GM12864 (cell line): ENCODE data around the gene BAHCC1.

ENCODE experiments used
- DNase-seq: peaks from one replicate; pipeline ENCODE4 v3.0.0-alpha.2; 2011; ENCODE audit warnings: low read depth
- H3K4me3 ChIP-seq: 2 replicates; pipeline ENCODE4 v1.5.1; 2011; ENCODE audit warnings: mild to moderate bottlenecking, low read depth, low read length, control low read depth
- CTCF ChIP-seq: IDR thresholded peaks from 2 replicates; pipeline ENCODE4 v1.5.1; 2011; ENCODE audit warnings: low read depth, mild to moderate bottlenecking, moderate library complexity, low read length, control low read depth, inconsistent platforms; ENCODE audit errors: missing control alignments

BAHCC1 gene

DNA sequence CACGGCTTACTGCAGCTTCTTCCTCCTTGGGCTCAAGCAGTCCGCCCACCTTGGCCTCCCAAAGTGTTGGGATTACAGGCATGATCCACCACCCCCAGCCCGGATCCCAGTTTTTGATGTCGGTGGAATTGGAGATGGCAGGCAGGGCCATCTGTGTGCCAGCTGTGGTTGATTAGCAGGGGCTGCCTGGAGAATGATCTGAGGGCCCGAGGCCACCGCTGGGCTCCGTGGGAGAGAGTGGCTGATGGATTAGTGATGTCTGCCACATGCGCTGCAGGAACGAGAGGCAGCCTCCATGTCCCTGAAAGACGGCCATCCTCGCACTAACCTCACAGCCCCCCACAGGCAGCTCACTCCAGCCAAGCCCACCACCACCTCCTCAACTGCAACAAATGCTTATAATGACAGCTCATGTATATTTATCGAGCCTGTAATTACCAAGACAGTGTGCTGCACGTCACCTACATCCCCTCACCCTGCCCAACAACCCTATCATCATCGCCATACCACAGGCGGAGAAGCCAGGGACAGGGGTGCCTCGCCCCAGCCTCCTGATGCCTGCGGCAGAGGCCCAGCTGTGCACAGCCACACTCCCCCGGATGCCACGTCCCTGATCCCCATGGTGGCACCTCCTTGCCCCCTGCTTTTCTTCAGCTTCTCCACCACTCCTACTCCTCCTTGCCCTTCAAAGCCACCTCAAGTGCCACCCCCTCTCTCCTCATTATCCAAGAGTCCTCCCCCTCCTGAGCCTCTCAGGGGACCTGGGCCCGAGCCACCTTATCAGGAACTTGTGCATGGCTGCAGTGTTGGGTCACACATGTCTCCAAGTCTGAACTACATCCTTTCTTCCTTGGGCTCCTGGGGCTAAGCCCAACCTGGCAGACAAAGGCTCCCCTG lies 84.2 kb downstream of the BAHCC1 start:
- no peak for DNase-seq
- no peak overlapping the region for H3K4me3 ChIP-seq
- no peak for TF ChIP-seq CTCF

GRCh38 chr17:81480140-81481072 lies 85.1 kb downstream of the BAHCC1 start:
- no peak for DNase-seq
- no peak for TF ChIP-seq CTCF
- no peak overlapping the region for H3K4me3 ChIP-seq

DNA sequence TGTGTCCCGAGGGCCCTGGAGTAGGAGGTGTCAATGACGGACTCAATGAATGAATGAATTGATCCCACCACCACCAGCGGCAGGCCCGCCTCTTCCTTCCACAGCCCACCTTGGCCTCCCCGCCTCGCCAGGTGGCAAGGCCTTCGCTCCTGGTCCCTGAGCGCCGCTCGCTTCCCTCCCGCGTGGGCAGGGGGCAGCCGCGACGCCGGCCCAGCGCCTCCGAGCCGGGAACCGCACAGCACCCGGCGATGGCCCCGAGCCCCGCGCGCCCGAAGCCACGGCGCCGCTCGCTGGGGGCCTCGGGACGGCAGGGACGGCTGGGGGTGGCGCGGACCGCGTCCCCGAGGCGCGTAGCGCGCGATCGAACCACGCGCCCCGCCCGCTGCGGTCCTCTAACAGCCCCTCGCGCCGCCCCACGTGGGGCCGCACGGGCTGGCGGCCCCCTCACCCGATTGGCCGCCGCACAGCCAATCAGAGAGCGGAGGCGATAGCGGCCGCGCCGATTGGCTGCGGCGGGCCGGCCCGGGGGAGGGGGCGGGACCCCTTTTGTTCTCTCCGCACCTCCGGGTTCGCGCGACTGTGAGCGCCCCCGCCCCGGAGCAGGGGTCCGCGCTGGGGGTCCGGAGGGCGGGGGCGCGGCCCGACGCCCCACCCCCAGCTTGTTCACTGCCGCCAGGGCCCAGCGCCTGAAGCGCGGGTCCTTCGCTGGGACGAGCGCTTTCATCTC lies 86.0 kb downstream of the BAHCC1 start:
- no peak overlapping the region for H3K4me3 ChIP-seq
- no peak for DNase-seq

DNA sequence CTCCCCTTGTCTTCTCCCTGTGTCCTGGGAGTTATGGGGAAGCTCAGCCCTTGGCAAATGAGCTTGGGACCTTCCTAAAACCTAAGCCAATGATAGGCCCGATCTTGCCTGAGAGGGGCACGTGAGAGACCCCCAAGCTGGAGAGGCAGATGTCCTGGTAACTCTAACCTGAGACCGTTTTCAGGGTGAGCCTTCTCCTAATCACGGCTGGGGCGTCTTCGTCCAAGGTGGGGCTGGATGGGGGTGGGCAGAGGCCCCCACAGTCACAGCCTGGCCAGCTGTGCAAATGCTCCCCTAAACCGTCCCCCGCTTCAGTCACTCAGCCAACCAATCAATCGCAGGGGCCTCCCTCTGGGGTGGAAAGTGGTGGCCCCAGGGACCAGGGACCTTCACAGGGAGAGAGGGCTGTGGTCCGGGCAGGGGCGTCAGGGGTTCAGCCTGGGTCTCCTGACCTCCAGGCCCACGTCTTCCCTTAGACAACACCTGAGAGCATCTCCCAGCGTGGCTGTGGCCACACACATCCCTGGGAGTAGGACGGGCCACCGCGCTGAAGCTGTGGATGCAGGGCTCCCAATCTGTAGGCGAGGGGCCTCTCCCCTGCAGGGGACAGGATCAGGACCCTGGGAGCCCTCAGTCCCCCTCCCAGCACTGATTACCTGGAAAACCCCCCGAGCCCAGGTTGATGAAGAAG lies 86.7 kb downstream of the BAHCC1 start:
- H3K4me3 ChIP-seq, result no peak overlapping the region
- no peak for DNase-seq
- TF ChIP-seq CTCF, result no peak

More for the DNA sequence above, 86.0 kb downstream of the BAHCC1 start:
- no peak for TF ChIP-seq CTCF

GRCh38 chr17:81482673-81483072 lies 87.4 kb downstream of the BAHCC1 start:
- no peak for TF ChIP-seq CTCF
- DNase-seq, result no peak
- H3K4me3 ChIP-seq, result no peak overlapping the region

- no peak for TF ChIP-seq CTCF
- no peak for DNase-seq
- no peak overlapping the region; the same call in 1 of the 2 replicates for H3K4me3 ChIP-seq
These were observed 88.0 kb downstream of the BAHCC1 start for GRCh38 chr17:81483085-81483861.
